ENCODE results near the gene CTDSP1. TPM values are rescaled to one million over a fixed set of nuclear protein-coding genes. Genes with fewer than 3 reads are reported as not detected.
A peak's percentile ranks its signal among the peaks of the same experiment; 100 is the strongest.

Gene CTDSP1
- total and polyA plus RNA-seq, 8 donors: 43.3 to 188 (median 108) TPM

- Histone ChIP-seq H3K27me3 (no peaks in the 10 kb centered on the region), H3K36me3 (no peaks in the 10 kb centered on the region), H3K4me3 (no peak overlapping the region), H3K4me1 (peaks cover 0 to 9% (median 3%) of the 10 kb centered on the region in 4 donors), H3K27ac (no peak overlapping the region), H3K9me3 (no peaks in the 10 kb centered on the region)
- WGBS, 5 donors: 74 to 97% (median 83%) methylated on average over 5 to 7 of the region's 7 CpGs
- intact Hi-C loops (cut with DNase I; ENCODE audit: low total_unique reads): no loop called here
- TF ChIP-seq POLR2A (IDR thresholded peaks at IDR 0.05): no peak
- no peak for TF ChIP-seq CTCF (IDR thresholded peaks at IDR 0.05)
- no peak for TF ChIP-seq EP300 (IDR thresholded peaks at IDR 0.05)
- TF ChIP-seq POLR2AphosphoS5 (IDR thresholded peaks at IDR 0.05): no peak
- DNase-seq: peak in 1 of 2 donors; percentile 41
These were observed 20.1 kb downstream of the CTDSP1 start for GRCh38 chr2:218419630-218420216.

DNA sequence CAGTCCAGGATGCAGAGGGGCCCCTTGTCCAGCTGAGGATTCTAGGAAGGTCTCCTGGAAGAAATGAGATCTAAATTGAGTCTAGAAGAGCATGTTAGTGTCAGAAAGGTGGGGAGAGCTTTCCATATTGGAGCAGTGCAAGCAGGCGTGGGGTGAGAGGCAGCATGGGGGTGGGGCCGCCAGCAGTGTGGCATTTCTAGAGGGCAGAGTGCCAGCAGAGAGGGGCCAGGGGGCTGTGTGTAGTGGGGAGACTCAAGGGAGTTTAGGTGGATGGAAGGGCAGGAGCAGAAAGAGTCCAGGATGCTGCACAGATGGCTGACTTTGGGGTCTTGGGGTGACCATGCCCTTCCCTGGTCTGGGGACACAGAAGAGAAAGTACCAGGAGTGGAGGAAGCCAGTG lies 21.4 kb downstream of the CTDSP1 start:
- no peaks in the 10 kb centered on the region for H3K9me3 ChIP-seq
- H3K4me3 ChIP-seq: no peak overlapping the region
- TF ChIP-seq POLR2A (IDR thresholded peaks at IDR 0.05): no peak
- no peaks in the 10 kb centered on the region for H3K36me3 ChIP-seq
- peaks cover 0 to 9% (median 3%) of the 10 kb centered on the region in 4 donors for H3K4me1 ChIP-seq
- intact Hi-C loops (cut with DNase I; ENCODE audit: low total_unique reads): no loop called here
- no peak overlapping the region for H3K27ac ChIP-seq
- DNase-seq: peak in 1 of 2 donors; percentile 31
- H3K27me3 ChIP-seq: no peaks in the 10 kb centered on the region
- 71 to 88% (median 80%) methylated on average over 2 of the region's 2 CpGs for WGBS, 5 donors

DNA sequence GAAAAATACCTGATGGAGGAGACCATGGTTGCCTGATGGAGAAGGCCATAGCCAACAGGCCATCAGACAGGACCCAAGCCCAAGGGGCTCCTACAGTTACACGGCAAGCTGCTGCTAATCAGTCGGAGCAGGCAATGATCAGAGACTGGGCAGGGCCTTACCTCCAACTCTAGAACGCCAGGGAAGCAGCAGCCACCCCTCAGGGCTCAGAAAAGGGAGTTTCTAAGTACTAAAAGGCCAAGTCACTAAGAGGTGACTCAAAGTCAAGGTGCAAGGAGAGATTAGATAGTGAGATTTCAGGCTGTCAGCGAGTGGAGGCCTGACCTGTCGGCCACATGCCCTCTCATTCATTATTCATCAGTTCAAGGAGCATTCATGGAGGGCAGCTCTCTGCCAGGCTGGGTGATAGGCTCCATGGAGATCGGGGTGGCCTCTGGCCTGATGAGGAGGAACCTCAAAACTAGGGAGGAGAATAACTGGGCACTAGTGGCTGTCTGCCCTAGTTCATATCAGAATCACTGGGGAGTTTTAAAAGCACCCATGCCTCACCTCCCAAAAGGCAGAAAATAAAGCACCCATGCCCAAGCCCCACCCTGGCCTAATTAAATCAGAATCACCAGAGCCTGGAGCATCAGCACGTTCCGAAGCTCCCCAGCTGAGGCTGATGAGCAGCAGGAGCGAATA lies 22.9 kb downstream of the CTDSP1 start:
- no peak overlapping the region for H3K4me3 ChIP-seq
- peaks cover 0 to 9% (median 3%) of the 10 kb centered on the region in 4 donors for H3K4me1 ChIP-seq
- no peak for DNase-seq
- no peaks in the 10 kb centered on the region for H3K36me3 ChIP-seq
- TF ChIP-seq POLR2AphosphoS5 (IDR thresholded peaks at IDR 0.05) (no peak), EP300 (IDR thresholded peaks at IDR 0.05) (no peak), CTCF (IDR thresholded peaks at IDR 0.05) (no peak), POLR2A (IDR thresholded peaks at IDR 0.05) (no peak)
- WGBS, 5 donors: 74 to 82% (median 77%) methylated on average over 9 of the region's 9 CpGs
- intact Hi-C loops (cut with DNase I; ENCODE audit: low total_unique reads): no loop called here
- H3K27ac ChIP-seq: no peak overlapping the region
- H3K9me3 ChIP-seq: no peaks in the 10 kb centered on the region
- H3K27me3 ChIP-seq: no peaks in the 10 kb centered on the region

GRCh38 chr2:218423584-218423983 lies 23.9 kb downstream of the CTDSP1 start:
- Histone ChIP-seq H3K36me3 (no peaks in the 10 kb centered on the region), H3K27me3 (no peaks in the 10 kb centered on the region), H3K9me3 (no peaks in the 10 kb centered on the region), H3K4me3 (no peak overlapping the region), H3K4me1 (peaks cover 0 to 7% (median 2%) of the 10 kb centered on the region in 4 donors), H3K27ac (no peak overlapping the region)
- WGBS, 5 donors: 76 to 91% (median 84%) methylated on average over 7 to 9 of the region's 9 CpGs
- intact Hi-C loops (cut with DNase I; ENCODE audit: low total_unique reads): no loop called here
- no peak for TF ChIP-seq POLR2A (IDR thresholded peaks at IDR 0.05)
- TF ChIP-seq CTCF (IDR thresholded peaks at IDR 0.05): no peak
- TF ChIP-seq EP300 (IDR thresholded peaks at IDR 0.05): no peak
- TF ChIP-seq POLR2AphosphoS5 (IDR thresholded peaks at IDR 0.05): no peak
- DNase-seq: no peak

DNA sequence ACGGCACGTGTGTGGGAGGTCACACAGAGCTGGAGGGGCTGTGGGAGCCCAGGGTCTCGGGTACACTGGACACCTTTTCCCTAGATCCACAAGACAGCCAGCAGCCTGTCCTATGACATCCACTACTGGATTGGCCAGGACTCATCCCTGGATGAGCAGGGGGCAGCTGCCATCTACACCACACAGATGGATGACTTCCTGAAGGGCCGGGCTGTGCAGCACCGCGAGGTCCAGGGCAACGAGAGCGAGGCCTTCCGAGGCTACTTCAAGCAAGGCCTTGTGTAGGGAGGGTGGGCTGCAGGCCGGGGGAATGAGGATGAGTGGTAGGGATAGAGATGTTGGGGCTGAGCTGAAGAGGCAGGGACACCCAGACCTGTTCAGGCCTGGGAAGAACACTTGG lies 25.9 kb downstream of the CTDSP1 start:
- H3K4me3 ChIP-seq: no peak overlapping the region
- no peaks in the 10 kb centered on the region for H3K4me1 ChIP-seq
- H3K9me3 ChIP-seq: no peaks in the 10 kb centered on the region
- H3K27ac ChIP-seq: no peak overlapping the region
- no peak for DNase-seq
- intact Hi-C loops (cut with DNase I; ENCODE audit: low total_unique reads): no loop called here
- no peaks in the 10 kb centered on the region for H3K36me3 ChIP-seq
- no peaks in the 10 kb centered on the region for H3K27me3 ChIP-seq
- 79 to 95% (median 84%) methylated on average over 10 of the region's 10 CpGs for WGBS, 5 donors
- TF ChIP-seq POLR2A (IDR thresholded peaks at IDR 0.05) (no peak), CTCF (IDR thresholded peaks at IDR 0.05) (no peak)
